Testis (tissue), 2 donors: ENCODE measurements around the gene PRIMPOL.
"Not testable (repeated sequence)": the region's sequence is repeated elsewhere in the genome, so short reads cannot be mapped to it uniquely, and the experiment has no call there.

Source experiments
- POLR2A ChIP-seq: fragments of 450-650 bp; IDR thresholded peaks from one replicate; pipeline ENCODE4 v1.6.1; 2017; ENCODE audit warnings: antibody characterized with exemption, mild to moderate bottlenecking, moderate library complexity
- TF ChIP-seq, protein P1 (sequence below), 3 experiments: fragments of 450-650 bp in 2 of 3; fragments of 200-600 bp in 1 of 3; sonication (generic) in 1 of 3; IDR thresholded peaks; one replicate each; pipeline ENCODE4 v1.5.1; 2016 to 2019; ENCODE audit warnings: antibody characterized with exemption in 3 of 3, mild to moderate bottlenecking in 2 of 3, moderate library complexity in 1 of 3

DNA sequence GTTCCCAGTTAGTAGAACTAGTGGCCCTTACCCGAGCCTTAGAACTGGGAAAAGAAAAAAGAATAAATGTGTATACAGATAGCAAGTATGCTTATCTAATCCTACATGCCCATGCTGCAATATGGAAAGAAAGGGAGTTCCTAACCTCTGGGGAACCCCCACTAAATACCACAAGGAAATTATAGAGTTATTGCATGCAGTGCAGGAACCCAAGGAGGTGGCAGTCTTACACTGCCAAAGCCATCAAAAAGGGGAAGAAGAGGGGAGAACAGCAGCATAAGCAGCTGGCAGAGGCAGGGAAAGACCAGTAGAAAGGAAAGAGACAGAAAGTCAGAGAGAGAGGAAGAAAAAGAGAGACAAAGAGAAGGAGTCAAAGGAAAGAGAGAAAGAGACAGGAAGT is 90.0 kb downstream of the PRIMPOL start:
- TF ChIP-seq, protein P1, sequence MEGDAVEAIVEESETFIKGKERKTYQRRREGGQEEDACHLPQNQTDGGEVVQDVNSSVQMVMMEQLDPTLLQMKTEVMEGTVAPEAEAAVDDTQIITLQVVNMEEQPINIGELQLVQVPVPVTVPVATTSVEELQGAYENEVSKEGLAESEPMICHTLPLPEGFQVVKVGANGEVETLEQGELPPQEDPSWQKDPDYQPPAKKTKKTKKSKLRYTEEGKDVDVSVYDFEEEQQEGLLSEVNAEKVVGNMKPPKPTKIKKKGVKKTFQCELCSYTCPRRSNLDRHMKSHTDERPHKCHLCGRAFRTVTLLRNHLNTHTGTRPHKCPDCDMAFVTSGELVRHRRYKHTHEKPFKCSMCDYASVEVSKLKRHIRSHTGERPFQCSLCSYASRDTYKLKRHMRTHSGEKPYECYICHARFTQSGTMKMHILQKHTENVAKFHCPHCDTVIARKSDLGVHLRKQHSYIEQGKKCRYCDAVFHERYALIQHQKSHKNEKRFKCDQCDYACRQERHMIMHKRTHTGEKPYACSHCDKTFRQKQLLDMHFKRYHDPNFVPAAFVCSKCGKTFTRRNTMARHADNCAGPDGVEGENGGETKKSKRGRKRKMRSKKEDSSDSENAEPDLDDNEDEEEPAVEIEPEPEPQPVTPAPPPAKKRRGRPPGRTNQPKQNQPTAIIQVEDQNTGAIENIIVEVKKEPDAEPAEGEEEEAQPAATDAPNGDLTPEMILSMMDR (IDR thresholded peaks at IDR 0.05) = not testable (repeated sequence)
- TF ChIP-seq POLR2A = not testable (repeated sequence)
